ENCODE results near the gene LAMC1. TPM values are rescaled to one million over a fixed set of nuclear protein-coding genes. Genes with fewer than 3 reads are reported as not detected.

Gene LAMC1
- 100 to 1,000 TPM; 242 to 247 TPM for total RNA-seq
- 10 to 100 TPM; 20.8 to 66.4 TPM for polyA plus RNA-seq
- long read RNA-seq, donor 1, partial matches to known transcripts = 58 of 132 reads
- long read RNA-seq, donor 1, other reads (novel, unspliced or antisense) = 74 of 132 reads
- long read RNA-seq, donor 2, full-length matches to known transcripts = 23 of 139 reads
- long read RNA-seq, donor 2, partial matches to known transcripts = 99 of 139 reads
- long read RNA-seq, donor 2, other reads (novel, unspliced or antisense) = 17 of 139 reads

GRCh38 chr1:183023146-183023600, at the start of gene LAMC1:
LAMC1 (plus strand) TSS chr1:183023420; CDS start chr1:183023717, 297 bp downstream.
- Histone ChIP-seq H3K4me1 (ENCODE audit: control insufficient read depth in 1 of 2, insufficient read depth in 2 of 2, low read length in 2 of 2) (peaks cover 0 to 4% of the 10 kb centered on the region in 2 donors), H3K27ac (ENCODE audit: low read depth in 1 of 2, low read length in 2 of 2) (peak within 1 kb of the TSS; percentile 100), H3K9me3 (ENCODE audit: control insufficient read depth, low read length) (no peaks in the 10 kb centered on the region), H3K27me3 (ENCODE audit: control insufficient read depth in 1 of 2, insufficient read depth in 2 of 2, low read length in 1 of 2) (no peaks in the 10 kb centered on the region), H3K36me3 (ENCODE audit: control insufficient read depth in 1 of 2, insufficient read depth in 2 of 2, low read length in 1 of 2) (no peaks in the 10 kb centered on the region), H3K4me3 (ENCODE audit: low read length in 2 of 2) (peak within 1 kb of the TSS; percentile 77 to 85)
- DNase-seq = peak; percentile 74 to 90
- peak; percentile 81 for ATAC-seq (ENCODE audit: low FRiP score)
- intact Hi-C loops (cut with DNase I) = loop anchor here (2.0 to 10.0 kb wide), 6 partner anchors 60 to 294 kb away; no protein-coding TSS in a partner anchor
- WGBS, 2 donors = 0 to 1% methylated on average over 10 to 63 of the region's 65 CpGs

- DNase-seq (no peak), ATAC-seq (ENCODE audit: low FRiP score) (no peak)
- intact Hi-C loops (cut with DNase I) = no loop called here
- no peaks in the 10 kb centered on the region for H3K36me3 ChIP-seq (ENCODE audit: control insufficient read depth in 1 of 2, insufficient read depth in 2 of 2, low read length in 1 of 2)
- no peak overlapping the region for H3K27ac ChIP-seq (ENCODE audit: low read depth in 1 of 2, low read length in 2 of 2)
- no peaks in the 10 kb centered on the region for H3K4me1 ChIP-seq (ENCODE audit: control insufficient read depth in 1 of 2, insufficient read depth in 2 of 2, low read length in 2 of 2)
- no peaks in the 10 kb centered on the region for H3K27me3 ChIP-seq (ENCODE audit: control insufficient read depth in 1 of 2, insufficient read depth in 2 of 2, low read length in 1 of 2)
- no peak overlapping the region for H3K4me3 ChIP-seq (ENCODE audit: low read length in 2 of 2)
- WGBS, 2 donors = 89 to 92% methylated on average over 2 of the region's 2 CpGs
- H3K9me3 ChIP-seq (ENCODE audit: control insufficient read depth, low read length) = no peaks in the 10 kb centered on the region
Observed at GRCh38 chr1:182974506-182975191, 48.6 kb upstream of the LAMC1 start.

- intact Hi-C loops (cut with DNase I) = no loop called here
- Histone ChIP-seq H3K27ac (ENCODE audit: low read depth in 1 of 2, low read length in 2 of 2) (no peak overlapping the region), H3K36me3 (ENCODE audit: control insufficient read depth in 1 of 2, insufficient read depth in 2 of 2, low read length in 1 of 2) (no peaks in the 10 kb centered on the region), H3K4me3 (ENCODE audit: low read length in 2 of 2) (no peak overlapping the region), H3K9me3 (ENCODE audit: control insufficient read depth, low read length) (no peaks in the 10 kb centered on the region), H3K27me3 (ENCODE audit: control insufficient read depth in 1 of 2, insufficient read depth in 2 of 2, low read length in 1 of 2) (no peaks in the 10 kb centered on the region), H3K4me1 (ENCODE audit: control insufficient read depth in 1 of 2, insufficient read depth in 2 of 2, low read length in 2 of 2) (no peaks in the 10 kb centered on the region)
- WGBS, 2 donors = 94% methylated on average over 2 of the region's 2 CpGs
- ATAC-seq (ENCODE audit: low FRiP score) (no peak), DNase-seq (no peak)
Observed at GRCh38 chr1:182977480-182977879, 45.7 kb upstream of the LAMC1 start.

- ATAC-seq (ENCODE audit: low FRiP score) = no peak
- 85 to 93% methylated on average over 6 of the region's 6 CpGs for WGBS, 2 donors
Observed at GRCh38 chr1:182978151-182978853, 44.9 kb upstream of the LAMC1 start.

GRCh38 chr1:182984138-182984537, 39.1 kb upstream of the LAMC1 start:
- no peaks in the 10 kb centered on the region for H3K27me3 ChIP-seq (ENCODE audit: control insufficient read depth in 1 of 2, insufficient read depth in 2 of 2, low read length in 1 of 2)
- H3K4me1 ChIP-seq (ENCODE audit: control insufficient read depth in 1 of 2, insufficient read depth in 2 of 2, low read length in 2 of 2) = no peaks in the 10 kb centered on the region
- intact Hi-C loops (cut with DNase I) = no loop called here
- H3K27ac ChIP-seq (ENCODE audit: low read depth in 1 of 2, low read length in 2 of 2) = no peak overlapping the region
- ATAC-seq (ENCODE audit: low FRiP score) (no peak), DNase-seq (no peak)
- no peaks in the 10 kb centered on the region for H3K9me3 ChIP-seq (ENCODE audit: control insufficient read depth, low read length)
- H3K4me3 ChIP-seq (ENCODE audit: low read length in 2 of 2) = no peak overlapping the region
- no peaks in the 10 kb centered on the region for H3K36me3 ChIP-seq (ENCODE audit: control insufficient read depth in 1 of 2, insufficient read depth in 2 of 2, low read length in 1 of 2)
- WGBS, 2 donors = 94 to 95% methylated on average over 7 of the region's 7 CpGs

More at GRCh38 chr1:182978151-182978853, 44.9 kb upstream of the LAMC1 start:
- Histone ChIP-seq H3K9me3 (ENCODE audit: control insufficient read depth, low read length) (no peaks in the 10 kb centered on the region), H3K4me1 (ENCODE audit: control insufficient read depth in 1 of 2, insufficient read depth in 2 of 2, low read length in 2 of 2) (no peaks in the 10 kb centered on the region), H3K36me3 (ENCODE audit: control insufficient read depth in 1 of 2, insufficient read depth in 2 of 2, low read length in 1 of 2) (no peaks in the 10 kb centered on the region), H3K27ac (ENCODE audit: low read depth in 1 of 2, low read length in 2 of 2) (no peak overlapping the region), H3K27me3 (ENCODE audit: control insufficient read depth in 1 of 2, insufficient read depth in 2 of 2, low read length in 1 of 2) (no peaks in the 10 kb centered on the region), H3K4me3 (ENCODE audit: low read length in 2 of 2) (no peak overlapping the region)
- intact Hi-C loops (cut with DNase I) = no loop called here
- DNase-seq = no peak

- 93 to 95% methylated on average over 1 of the region's 1 CpG for whole genome bisulfite sequencing, 2 donors
- Histone ChIP-seq H3K4me1 (ENCODE audit: control insufficient read depth in 1 of 2, insufficient read depth in 2 of 2, low read length in 2 of 2) (no peaks in the 10 kb centered on the region), H3K4me3 (ENCODE audit: low read length in 2 of 2) (no peak overlapping the region), H3K27me3 (ENCODE audit: control insufficient read depth in 1 of 2, insufficient read depth in 2 of 2, low read length in 1 of 2) (no peaks in the 10 kb centered on the region), H3K36me3 (ENCODE audit: control insufficient read depth in 1 of 2, insufficient read depth in 2 of 2, low read length in 1 of 2) (no peaks in the 10 kb centered on the region), H3K27ac (ENCODE audit: low read depth in 1 of 2, low read length in 2 of 2) (no peak overlapping the region), H3K9me3 (ENCODE audit: control insufficient read depth, low read length) (no peaks in the 10 kb centered on the region)
- no peak for ATAC-seq (ENCODE audit: low FRiP score)
- intact Hi-C loops (cut with DNase I) = no loop called here
- DNase-seq = no peak
Observed at GRCh38 chr1:182984621-182985020, 38.6 kb upstream of the LAMC1 start.

GRCh38 chr1:182985876-182986275, 37.3 kb upstream of the LAMC1 start:
- H3K9me3 ChIP-seq (ENCODE audit: control insufficient read depth, low read length) = no peaks in the 10 kb centered on the region
- intact Hi-C loops (cut with DNase I) = no loop called here
- H3K4me1 ChIP-seq (ENCODE audit: control insufficient read depth in 1 of 2, insufficient read depth in 2 of 2, low read length in 2 of 2) = no peaks in the 10 kb centered on the region
- H3K27ac ChIP-seq (ENCODE audit: low read depth in 1 of 2, low read length in 2 of 2) = no peak overlapping the region
- no peak for DNase-seq
- WGBS, 2 donors = 59 to 60% methylated on average over 1 of the region's 1 CpG
- H3K27me3 ChIP-seq (ENCODE audit: control insufficient read depth in 1 of 2, insufficient read depth in 2 of 2, low read length in 1 of 2) = no peaks in the 10 kb centered on the region
- H3K36me3 ChIP-seq (ENCODE audit: control insufficient read depth in 1 of 2, insufficient read depth in 2 of 2, low read length in 1 of 2) = no peaks in the 10 kb centered on the region
- no peak overlapping the region for H3K4me3 ChIP-seq (ENCODE audit: low read length in 2 of 2)
- ATAC-seq (ENCODE audit: low FRiP score) = no peak

GRCh38 chr1:182990413-182991144, 32.6 kb upstream of the LAMC1 start:
- DNase-seq (no peak), ATAC-seq (ENCODE audit: low FRiP score) (no peak)
- Histone ChIP-seq H3K27ac (ENCODE audit: low read depth in 1 of 2, low read length in 2 of 2) (no peak overlapping the region), H3K9me3 (ENCODE audit: control insufficient read depth, low read length) (no peaks in the 10 kb centered on the region), H3K4me3 (ENCODE audit: low read length in 2 of 2) (no peak overlapping the region), H3K36me3 (ENCODE audit: control insufficient read depth in 1 of 2, insufficient read depth in 2 of 2, low read length in 1 of 2) (no peaks in the 10 kb centered on the region), H3K27me3 (ENCODE audit: control insufficient read depth in 1 of 2, insufficient read depth in 2 of 2, low read length in 1 of 2) (no peaks in the 10 kb centered on the region), H3K4me1 (ENCODE audit: control insufficient read depth in 1 of 2, insufficient read depth in 2 of 2, low read length in 2 of 2) (no peaks in the 10 kb centered on the region)
- WGBS, 2 donors = 85 to 86% methylated on average over 7 of the region's 7 CpGs
- intact Hi-C loops (cut with DNase I) = no loop called here
